Measurements from ENCODE around the gene HFE.

GRCh38 chr6:26136321-26136720 lies 49.1 kb downstream of the HFE start:
- no peak for TF ChIP-seq CTCF (IDR thresholded peaks at IDR 0.05)
- no peak for TF ChIP-seq POLR2A (IDR thresholded peaks at IDR 0.05)
- no peak for TF ChIP-seq POLR2AphosphoS5 (IDR thresholded peaks at IDR 0.05)
- TF ChIP-seq EP300 (IDR thresholded peaks at IDR 0.05): no peak
